H1 (cell line): ENCODE measurements around the gene MMP12. TPM values are rescaled to one million over a fixed set of nuclear protein-coding genes. Genes with fewer than 3 reads are reported as not detected.

Experiments used
- CTCF ChIA-PET: fragments of 300-600 bp; sonication (Branson Sonifier 250); formaldehyde crosslinking; loops from one replicate; lab custom pipeline; 2021; ENCODE audit not compliant: partially characterized antibody; lab: Charles Lee
- POLR2A ChIA-PET: fragments of 300-600 bp; sonication (Branson Sonifier 250); formaldehyde crosslinking; loops from one replicate; lab custom pipeline; 2021; ENCODE audit warnings: inconsistent platforms; ENCODE audit not compliant: partially characterized antibody; lab: Charles Lee
- DNase-seq, 2 experiments: peaks; one replicate each; pipeline versions ENCODE4 v3.0.0 to v3.0.0-alpha.2; 2010 to 2022; ENCODE audit warnings: low spot score in 2 of 2, low read depth in 1 of 2, mixed read lengths in 1 of 2
- FAIRE-seq: peaks from 2 replicates; lab custom pipeline; 2011; peaks lifted over from hg19 to GRCh38; lab: Jason Lieb, UNC
- H2AFZ ChIP-seq: 2 replicates; pipeline ENCODE4 v1.8.1; 2012; ENCODE audit warnings: low read length, inconsistent platforms
- H2AK5ac ChIP-seq: 2 replicates; pipeline ENCODE4 v1.6.1; 2013; ENCODE audit warnings: low read depth, low read length
- H2BK120ac ChIP-seq: replicated peaks from 2 replicates; pipeline ENCODE3; 2013; ENCODE audit warnings: low read depth, low read length, inconsistent platforms
- H2BK12ac ChIP-seq: 2 replicates; pipeline ENCODE4 v1.6.1; 2013; ENCODE audit warnings: low read depth, low read length
- H2BK15ac ChIP-seq: 2 replicates; pipeline ENCODE4 v1.6.1; 2013; ENCODE audit warnings: low read length
- H2BK20ac ChIP-seq: 2 replicates; pipeline ENCODE4 v1.6.1; 2013; ENCODE audit warnings: low read length
- H2BK5ac ChIP-seq: 2 replicates; pipeline ENCODE4 v1.6.1; 2013; ENCODE audit warnings: low read depth, low read length
- H3K14ac ChIP-seq: 2 replicates; pipeline ENCODE4 v1.6.1; 2013; ENCODE audit warnings: inconsistent platforms; ENCODE audit not compliant: insufficient read length
- H3K18ac ChIP-seq: 2 replicates; pipeline ENCODE4 v1.6.1; 2013; ENCODE audit warnings: low read length; ENCODE audit errors: extremely low read depth
- H3K23ac ChIP-seq: 2 replicates; pipeline ENCODE4 v1.6.1; 2013; ENCODE audit warnings: inconsistent platforms; ENCODE audit not compliant: insufficient read length
- H3K23me2 ChIP-seq: 2 replicates; pipeline ENCODE4 v1.6.1; 2013; ENCODE audit warnings: low read depth, low read length
- H3K27ac ChIP-seq: 2 replicates; pipeline ENCODE4 v1.6.1; 2011; ENCODE audit warnings: low read depth, low read length, inconsistent platforms
- H3K27me3 ChIP-seq, 4 experiments: replicated peaks in 1 of 4; 1 replicate in 1 of 4; 2 replicates in 3 of 4; pipeline versions ENCODE4 v1.6.1 to v1.8.1; 2011 to 2013; ENCODE audit warnings: low read length in 3 of 4, mild to moderate bottlenecking in 3 of 4, inconsistent platforms in 2 of 4, mixed read lengths in 2 of 4, moderate library complexity in 1 of 4; ENCODE audit not compliant: control insufficient read depth in 3 of 4, insufficient read depth in 3 of 4; ENCODE audit errors: extremely low read depth in 1 of 4
- H3K36me3 ChIP-seq, 4 experiments: 2 replicates each; pipeline versions ENCODE4 v1.6.1 to v1.8.1; 2011 to 2013; ENCODE audit warnings: mild to moderate bottlenecking in 4 of 4, low read length in 3 of 4, moderate library complexity in 2 of 4, control low read depth in 1 of 4, inconsistent platforms in 1 of 4; ENCODE audit not compliant: insufficient read depth in 4 of 4, control insufficient read depth in 2 of 4
- H3K4ac ChIP-seq: replicated peaks from 2 replicates; pipeline ENCODE3; 2013; ENCODE audit warnings: low read length, low read depth, mixed read lengths, inconsistent platforms; ENCODE audit not compliant: insufficient read length
- H3K4me1 ChIP-seq, 4 experiments: replicated peaks in 1 of 4; 1 replicate in 1 of 4; 2 replicates in 3 of 4; pipeline versions ENCODE4 v1.6.1 to v1.8.1; 2011 to 2013; ENCODE audit warnings: low read length in 3 of 4, inconsistent platforms in 2 of 4, mixed read lengths in 1 of 4; ENCODE audit not compliant: insufficient read depth in 4 of 4, control insufficient read depth in 3 of 4
- H3K4me2 ChIP-seq, 2 experiments: 2 replicates each; pipeline versions ENCODE4 v1.6.1 to v1.8.1; 2011 to 2013; ENCODE audit warnings: low read depth in 2 of 2, low read length in 2 of 2, control low read depth in 1 of 2, inconsistent platforms in 1 of 2, mild to moderate bottlenecking in 1 of 2; ENCODE audit not compliant: insufficient read depth in 1 of 2
- H3K4me3 ChIP-seq, 4 experiments: fragments of 200-600, 300-600 bp in 1 of 4; sonication (generic), shearing (Covaris generic), sonication (Bioruptor Twin) in 1 of 4; 2 replicates each; pipeline versions ENCODE4 v1.5.1 to v1.8.1; 2011 to 2016; ENCODE audit warnings: low read length in 4 of 4, low read depth in 3 of 4, control low read depth in 2 of 4, inconsistent platforms in 2 of 4, mild to moderate bottlenecking in 2 of 4, mixed read lengths in 1 of 4, moderate library complexity in 1 of 4; ENCODE audit not compliant: insufficient read depth in 2 of 4; ENCODE audit errors: extremely low read depth in 1 of 4
- H3K56ac ChIP-seq: replicated peaks from 2 replicates; pipeline ENCODE3; 2013; ENCODE audit warnings: low read depth, mild to moderate bottlenecking, mixed read lengths, low read length, inconsistent platforms; ENCODE audit not compliant: insufficient read length
- H3K79me1 ChIP-seq: 2 replicates; pipeline ENCODE4 v1.6.1; 2013; ENCODE audit warnings: low read depth, low read length, control low read depth
- H3K79me2 ChIP-seq, 2 experiments: 2 replicates each; pipeline versions ENCODE4 v1.6.1 to v1.8.1; 2012 to 2013; ENCODE audit warnings: low read length in 2 of 2, mild to moderate bottlenecking in 2 of 2, inconsistent platforms in 1 of 2; ENCODE audit not compliant: insufficient read depth in 2 of 2, control insufficient read depth in 1 of 2
- H3K9ac ChIP-seq, 4 experiments: replicated peaks in 1 of 4; 1 replicate in 1 of 4; 2 replicates in 3 of 4; pipeline versions ENCODE4 v1.6.1 to v1.8.1; 2011 to 2013; ENCODE audit warnings: low read depth in 3 of 4, low read length in 3 of 4, control low read depth in 2 of 4, mild to moderate bottlenecking in 2 of 4, moderate library complexity in 2 of 4, inconsistent platforms in 1 of 4; ENCODE audit errors: extremely low read depth in 1 of 4
- H3K9me3 ChIP-seq, 2 experiments: 2 replicates each; pipeline versions ENCODE4 v1.6.1 to v1.8.1; 2012 to 2013; ENCODE audit warnings: mild to moderate bottlenecking in 2 of 2, moderate library complexity in 2 of 2, control low read depth in 1 of 2, inconsistent platforms in 1 of 2, low read depth in 1 of 2, low read length in 1 of 2, mixed read lengths in 1 of 2; ENCODE audit not compliant: insufficient read depth in 2 of 2
- H4K20me1 ChIP-seq, 2 experiments: replicated peaks in 1 of 2; 2 replicates each; pipeline versions ENCODE3 to v1.8.1; 2011 to 2013; ENCODE audit warnings: inconsistent platforms in 2 of 2, low read length in 2 of 2, mild to moderate bottlenecking in 1 of 2; ENCODE audit not compliant: insufficient read depth in 2 of 2, control insufficient read depth in 1 of 2
- H4K5ac ChIP-seq: 2 replicates; pipeline ENCODE4 v1.6.1; 2013; ENCODE audit warnings: low read length, low read depth, mixed read lengths, inconsistent platforms; ENCODE audit not compliant: insufficient read length
- H4K8ac ChIP-seq: 2 replicates; pipeline ENCODE4 v1.8.0; 2013; ENCODE audit warnings: mild to moderate bottlenecking, moderate library complexity, low read length, inconsistent platforms; ENCODE audit not compliant: insufficient read depth; ENCODE audit errors: extremely low read depth
- H4K91ac ChIP-seq: replicated peaks from 2 replicates; pipeline ENCODE3; 2013; ENCODE audit warnings: low read length, mixed read lengths, inconsistent platforms; ENCODE audit not compliant: insufficient read length
- CHD2 ChIP-seq: IDR thresholded peaks from 2 replicates; pipeline ENCODE4 v1.6.1; 2012; ENCODE audit warnings: low read length, improper control_type of control experiment
- EGR1 ChIP-seq: IDR thresholded peaks from 2 replicates; pipeline ENCODE4 v1.6.1; 2011; ENCODE audit warnings: low read depth, low read length, borderline replicate concordance
- EZH2 ChIP-seq: fragments of 200-600 bp; sonication (generic); IDR thresholded peaks from 2 replicates; pipeline ENCODE4 v1.7.1; 2012; ENCODE audit warnings: low read depth, mild to moderate bottlenecking, moderate library complexity, low read length, inconsistent platforms; ENCODE audit not compliant: severe bottlenecking
- JUND ChIP-seq: IDR thresholded peaks from 2 replicates; pipeline ENCODE4 v1.6.1; 2011; ENCODE audit warnings: mild to moderate bottlenecking, improper control_type of control experiment, low read length
- KDM4A ChIP-seq: IDR thresholded peaks from one replicate; pipeline ENCODE4 v1.7.1; 2012; ENCODE audit warnings: low read depth, mild to moderate bottlenecking, moderate library complexity, low read length, inconsistent platforms; ENCODE audit not compliant: severe bottlenecking
- KDM5A ChIP-seq: fragments of 200-600 bp; IDR thresholded peaks from 2 replicates; pipeline ENCODE4 v1.7.1; 2012; ENCODE audit warnings: mild to moderate bottlenecking, low read length, inconsistent platforms, mixed read lengths
- NRF1 ChIP-seq: IDR thresholded peaks from 2 replicates; pipeline ENCODE4 v1.6.1; 2011; ENCODE audit warnings: mild to moderate bottlenecking, low read depth, low read length, improper control_type of control experiment
- SP2 ChIP-seq: IDR thresholded peaks from 2 replicates; pipeline ENCODE4 v1.6.1; 2012; ENCODE audit warnings: mild to moderate bottlenecking, low read length, inconsistent platforms
- SUZ12 ChIP-seq: fragments of 200-600 bp; sonication (generic); IDR thresholded peaks from 2 replicates; pipeline ENCODE4 v1.6.1; 2012; ENCODE audit warnings: mild to moderate bottlenecking, inconsistent platforms, low read length, moderate library complexity, mixed read lengths
- WGBS, 2 experiments: shearing (Covaris generic) in 1 of 2; methylation state at CpG; one replicate each; pipeline versions ENCODE4 v1.1.6 to v1.1.7; 2013 to 2015; ENCODE audit warnings: low lambda C conversion rate in 2 of 2, mixed read lengths in 2 of 2, inconsistent platforms in 1 of 2, low coverage in 1 of 2, missing lambda C conversion rate in 1 of 2; ENCODE audit not compliant: insufficient replicate concordance in 2 of 2, insufficient coverage in 1 of 2, insufficient read length in 1 of 2; ENCODE audit errors: extremely low coverage in 1 of 2, missing lambda C conversion rate in 1 of 2; 5-methylcytosine and 5-hydroxymethylcytosine counted together
- polyA plus RNA-seq, 7 experiments: library from polyadenylated mRNA; depleted of rRNA in 3 of 7; stranded (reverse) in 5 of 7; unstranded in 2 of 7; fragments of >200 nt in 5 of 7; fragments of 200-250 nt in 2 of 7; gene quantifications; 1 replicate in 5 of 7; 2 replicates in 1 of 7; 4 replicates in 1 of 7; pipeline versions ENCODE4 v1.2.1 to v1.2.3, GENCODE V29; 2011 to 2013; ENCODE audit warnings: missing spikeins in 2 of 7, mixed read lengths in 2 of 7
- total RNA-seq: library from RNA; stranded (reverse); fragmentation: NEBNext Ultra II Directional; extraction: Animal tissue kit (Norgen Biotek cat#: 25700); gene quantifications from 2 replicates; pipeline ENCODE4 v1.2.1, GENCODE V29; 2021
- TF ChIP-seq, protein P1 (sequence below): IDR thresholded peaks from 2 replicates; pipeline ENCODE4 v1.6.1; 2012; ENCODE audit warnings: low read length, inconsistent platforms
- TF ChIP-seq, protein P2 (sequence below): IDR thresholded peaks from 2 replicates; pipeline ENCODE4 v1.6.1; 2012; ENCODE audit warnings: inconsistent platforms
- TF ChIP-seq, protein P3 (sequence below): IDR thresholded peaks from 2 replicates; pipeline ENCODE4 v1.6.1; 2011; ENCODE audit warnings: low read length, improper control_type of control experiment

The MMP12 gene
- total and polyA plus RNA-seq, 2 of the 8 experiments (the other 6 are each of a cell fraction or from before 2014, with no cell fraction given), result not detected

DNA sequence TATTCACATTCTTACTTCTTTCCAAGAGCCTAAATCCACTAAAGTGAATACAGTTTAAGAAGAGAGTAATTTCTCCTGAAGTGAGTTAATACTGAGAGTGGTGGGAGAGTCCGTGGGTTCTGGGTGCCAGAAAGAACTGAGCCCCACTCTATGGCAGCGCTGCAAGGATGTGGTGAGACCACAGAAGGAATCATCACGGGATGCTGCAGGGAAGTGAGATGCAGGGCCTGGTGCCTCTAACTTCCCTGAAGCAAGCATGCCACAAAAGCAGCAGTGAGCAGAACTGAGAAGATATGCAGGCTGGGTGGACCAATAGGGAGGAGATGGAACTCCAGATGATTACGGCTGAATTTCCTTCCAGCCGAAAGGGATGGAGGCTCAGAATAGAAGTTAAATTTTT, 5.0 kb upstream of the MMP12 start:
- DNase-seq, result no peak
- H4K8ac ChIP-seq, result no peak overlapping the region
- H3K79me1 ChIP-seq, result no peaks in the 10 kb centered on the region
- H2AK5ac ChIP-seq, result no peak overlapping the region
- no peak overlapping the region for H3K14ac ChIP-seq
- no peak overlapping the region for H3K4me3 ChIP-seq
- CTCF ChIA-PET, result no interaction called here
- no peaks in the 10 kb centered on the region for H3K79me2 ChIP-seq
- H3K56ac ChIP-seq, result no peak overlapping the region
- H2BK5ac ChIP-seq, result no peak overlapping the region
- H2BK15ac ChIP-seq, result no peak overlapping the region
- FAIRE-seq, result no peak
- no peak overlapping the region for H3K18ac ChIP-seq
- POLR2A ChIA-PET, result no interaction called here
- H4K5ac ChIP-seq, result no peak overlapping the region
- no peak overlapping the region for H2BK20ac ChIP-seq
- H3K27me3 ChIP-seq, result no peaks in the 10 kb centered on the region
- no peak overlapping the region for H3K23ac ChIP-seq
- H3K23me2 ChIP-seq, result no peaks in the 10 kb centered on the region
- no peak overlapping the region for H3K9ac ChIP-seq
- no peak overlapping the region for H4K91ac ChIP-seq
- no peaks in the 10 kb centered on the region for H3K4me1 ChIP-seq
- no peaks in the 10 kb centered on the region for H4K20me1 ChIP-seq
- H2BK12ac ChIP-seq, result no peak overlapping the region
- no peaks in the 10 kb centered on the region for H3K9me3 ChIP-seq
- no peak overlapping the region for H3K4ac ChIP-seq
- no peak overlapping the region for H2AFZ ChIP-seq
- no peak overlapping the region for H3K4me2 ChIP-seq
- H2BK120ac ChIP-seq, result no peak overlapping the region
- no peak overlapping the region for H3K27ac ChIP-seq
- WGBS, 2 experiments, result 91% methylated on average over 5 of the region's 5 CpGs; no CpG with 5 or more reads in 1 of the 2 experiments
- no peaks in the 10 kb centered on the region for H3K36me3 ChIP-seq
- TF ChIP-seq, protein P1, sequence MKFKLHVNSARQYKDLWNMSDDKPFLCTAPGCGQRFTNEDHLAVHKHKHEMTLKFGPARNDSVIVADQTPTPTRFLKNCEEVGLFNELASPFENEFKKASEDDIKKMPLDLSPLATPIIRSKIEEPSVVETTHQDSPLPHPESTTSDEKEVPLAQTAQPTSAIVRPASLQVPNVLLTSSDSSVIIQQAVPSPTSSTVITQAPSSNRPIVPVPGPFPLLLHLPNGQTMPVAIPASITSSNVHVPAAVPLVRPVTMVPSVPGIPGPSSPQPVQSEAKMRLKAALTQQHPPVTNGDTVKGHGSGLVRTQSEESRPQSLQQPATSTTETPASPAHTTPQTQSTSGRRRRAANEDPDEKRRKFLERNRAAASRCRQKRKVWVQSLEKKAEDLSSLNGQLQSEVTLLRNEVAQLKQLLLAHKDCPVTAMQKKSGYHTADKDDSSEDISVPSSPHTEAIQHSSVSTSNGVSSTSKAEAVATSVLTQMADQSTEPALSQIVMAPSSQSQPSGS, result no peak
- TF ChIP-seq KDM4A (no peak), NRF1 (no peak), SUZ12 (no peak), EZH2 (no peak), SP2 (no peak), EGR1 (no peak), KDM5A (no peak), JUND (no peak), CHD2 (no peak)
- TF ChIP-seq, protein P2, sequence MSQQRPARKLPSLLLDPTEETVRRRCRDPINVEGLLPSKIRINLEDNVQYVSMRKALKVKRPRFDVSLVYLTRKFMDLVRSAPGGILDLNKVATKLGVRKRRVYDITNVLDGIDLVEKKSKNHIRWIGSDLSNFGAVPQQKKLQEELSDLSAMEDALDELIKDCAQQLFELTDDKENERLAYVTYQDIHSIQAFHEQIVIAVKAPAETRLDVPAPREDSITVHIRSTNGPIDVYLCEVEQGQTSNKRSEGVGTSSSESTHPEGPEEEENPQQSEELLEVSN, result no peak
- TF ChIP-seq, protein P3, sequence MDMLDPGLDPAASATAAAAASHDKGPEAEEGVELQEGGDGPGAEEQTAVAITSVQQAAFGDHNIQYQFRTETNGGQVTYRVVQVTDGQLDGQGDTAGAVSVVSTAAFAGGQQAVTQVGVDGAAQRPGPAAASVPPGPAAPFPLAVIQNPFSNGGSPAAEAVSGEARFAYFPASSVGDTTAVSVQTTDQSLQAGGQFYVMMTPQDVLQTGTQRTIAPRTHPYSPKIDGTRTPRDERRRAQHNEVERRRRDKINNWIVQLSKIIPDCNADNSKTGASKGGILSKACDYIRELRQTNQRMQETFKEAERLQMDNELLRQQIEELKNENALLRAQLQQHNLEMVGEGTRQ, result no peak
